HuH-7.5 (cell line): Measurements from ENCODE around the gene WASF3.

ENCODE experiments used
- DNase-seq: peaks from one replicate; pipeline ENCODE4 v3.0.0; 2011; ENCODE audit warnings: low spot score

The WASF3 gene

DNA sequence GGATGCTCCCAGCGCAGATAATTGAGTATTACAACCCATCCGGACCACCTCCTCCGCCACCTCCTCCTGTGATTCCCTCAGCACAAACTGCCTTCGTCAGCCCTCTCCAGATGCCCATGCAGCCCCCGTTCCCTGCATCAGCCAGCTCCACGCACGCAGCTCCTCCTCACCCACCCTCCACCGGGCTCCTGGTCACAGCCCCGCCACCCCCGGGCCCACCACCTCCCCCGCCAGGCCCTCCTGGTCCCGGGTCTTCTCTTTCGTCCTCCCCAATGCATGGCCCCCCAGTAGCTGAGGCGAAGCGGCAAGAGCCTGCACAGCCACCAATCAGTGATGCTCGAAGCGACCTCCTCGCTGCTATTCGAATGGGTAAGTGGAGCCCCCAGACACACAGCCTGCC is 125.1 kb downstream of the WASF3 start:
- DNase-seq, result no peak

DNA sequence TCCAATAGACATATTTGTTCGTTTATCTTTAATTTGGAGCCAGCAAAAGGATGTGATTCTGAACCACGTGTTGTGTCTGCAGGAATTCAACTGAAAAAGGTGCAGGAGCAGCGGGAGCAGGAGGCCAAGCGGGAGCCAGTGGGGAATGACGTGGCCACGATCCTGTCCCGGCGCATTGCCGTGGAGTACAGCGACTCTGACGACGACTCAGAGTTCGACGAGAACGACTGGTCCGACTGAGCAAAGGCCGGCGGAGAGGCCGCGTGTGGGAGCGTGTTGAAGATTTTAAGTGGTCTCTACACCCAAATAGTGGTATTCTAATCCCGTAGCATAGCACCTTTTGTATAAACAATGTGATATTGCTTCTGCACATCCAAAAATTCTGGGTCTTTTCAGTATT is 128.1 kb downstream of the WASF3 start:
- no peak for DNase-seq

DNA sequence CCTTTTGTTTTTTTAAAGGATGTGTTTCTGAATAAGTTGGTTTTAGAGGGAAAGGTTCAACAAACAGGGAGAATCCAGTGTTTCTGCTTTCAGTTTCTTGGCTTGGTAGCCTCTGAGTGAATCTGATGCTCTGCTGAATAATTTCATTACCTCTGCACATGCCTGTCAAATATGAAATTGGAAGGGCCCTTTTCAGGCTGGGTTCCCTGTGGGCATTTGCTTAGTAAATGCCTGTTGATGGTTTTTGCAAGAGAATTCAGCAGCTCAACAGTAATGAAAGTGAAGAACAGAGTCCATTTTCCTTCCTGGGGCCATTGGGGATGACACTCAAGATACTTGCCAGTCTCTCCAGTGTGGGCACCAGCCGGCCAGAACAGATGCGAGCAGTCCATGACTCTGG is 128.8 kb downstream of the WASF3 start:
- DNase-seq, result no peak

DNA sequence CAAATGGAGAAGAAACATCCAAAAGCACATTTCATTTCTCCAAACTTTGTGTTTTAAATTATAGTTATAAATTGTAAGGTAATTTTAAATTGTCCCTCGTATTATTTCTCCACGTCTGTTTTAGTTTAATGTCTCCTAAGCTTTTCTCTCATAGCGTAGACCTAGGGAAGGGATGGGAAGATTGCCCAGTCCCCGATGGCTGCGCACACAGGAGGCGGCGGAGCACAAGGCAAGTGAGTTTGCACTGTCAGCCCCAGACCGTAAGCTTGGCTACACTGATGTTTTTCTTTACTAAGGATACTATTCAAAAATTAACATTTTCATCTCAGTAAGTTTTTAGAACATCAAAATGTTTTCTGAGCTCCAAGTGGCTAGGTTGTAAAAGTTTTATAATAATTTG is 130.8 kb downstream of the WASF3 start:
- no peak for DNase-seq

DNA sequence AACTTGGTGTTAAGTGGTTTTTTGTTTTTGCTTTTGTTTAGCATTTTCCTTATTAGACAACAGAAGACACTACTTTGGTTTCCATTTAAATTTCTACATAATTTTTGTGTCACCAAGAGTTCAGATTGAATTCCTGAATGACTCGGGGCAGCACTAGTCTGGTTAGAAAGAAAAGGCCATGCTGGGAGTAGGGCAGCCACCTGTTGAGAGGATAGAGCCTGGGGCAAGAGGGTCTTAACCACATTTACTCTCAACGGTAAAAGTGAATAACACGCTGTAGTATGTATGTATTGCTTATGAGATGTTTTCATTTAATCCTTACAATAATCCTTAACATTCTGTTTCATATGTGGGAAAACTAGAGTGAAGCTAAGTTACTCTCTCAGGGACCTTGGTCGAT is 131.5 kb downstream of the WASF3 start:
- no peak for DNase-seq

DNA sequence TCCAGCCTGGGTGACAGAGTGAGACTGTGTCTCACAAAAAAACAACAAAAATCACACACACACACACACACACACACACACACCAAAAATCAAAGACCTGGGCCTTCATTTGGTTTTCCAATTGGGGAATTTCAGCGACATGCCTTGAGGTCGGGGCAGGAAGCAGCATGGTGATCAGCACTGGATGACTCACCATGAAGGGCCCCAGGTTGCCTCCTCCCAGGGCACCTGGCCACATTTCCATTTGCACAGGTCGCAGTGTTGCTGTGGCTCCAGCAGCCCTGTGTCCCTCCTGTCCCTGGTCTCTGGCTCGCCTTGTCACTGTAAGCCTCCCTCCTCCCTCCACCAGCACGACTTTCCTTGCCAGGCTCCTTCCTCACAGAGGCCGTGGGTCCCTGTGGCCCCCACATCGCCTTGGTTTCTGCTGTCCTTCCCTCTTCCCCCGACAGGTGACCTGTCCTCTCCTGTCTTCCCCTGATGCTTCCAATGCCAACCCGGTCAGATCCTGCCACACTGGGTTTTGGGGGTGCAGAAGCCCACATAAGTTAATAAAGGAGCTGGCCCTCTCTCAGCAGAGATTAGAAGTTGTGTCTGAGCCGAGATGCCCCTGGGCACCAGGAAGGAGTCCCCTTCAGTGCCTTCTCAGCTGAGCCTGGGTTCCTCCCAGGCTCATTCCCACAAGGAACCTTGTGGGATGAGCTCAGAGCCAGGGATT is 136.4 kb downstream of the WASF3 start:
- DNase-seq, result no peak

DNA sequence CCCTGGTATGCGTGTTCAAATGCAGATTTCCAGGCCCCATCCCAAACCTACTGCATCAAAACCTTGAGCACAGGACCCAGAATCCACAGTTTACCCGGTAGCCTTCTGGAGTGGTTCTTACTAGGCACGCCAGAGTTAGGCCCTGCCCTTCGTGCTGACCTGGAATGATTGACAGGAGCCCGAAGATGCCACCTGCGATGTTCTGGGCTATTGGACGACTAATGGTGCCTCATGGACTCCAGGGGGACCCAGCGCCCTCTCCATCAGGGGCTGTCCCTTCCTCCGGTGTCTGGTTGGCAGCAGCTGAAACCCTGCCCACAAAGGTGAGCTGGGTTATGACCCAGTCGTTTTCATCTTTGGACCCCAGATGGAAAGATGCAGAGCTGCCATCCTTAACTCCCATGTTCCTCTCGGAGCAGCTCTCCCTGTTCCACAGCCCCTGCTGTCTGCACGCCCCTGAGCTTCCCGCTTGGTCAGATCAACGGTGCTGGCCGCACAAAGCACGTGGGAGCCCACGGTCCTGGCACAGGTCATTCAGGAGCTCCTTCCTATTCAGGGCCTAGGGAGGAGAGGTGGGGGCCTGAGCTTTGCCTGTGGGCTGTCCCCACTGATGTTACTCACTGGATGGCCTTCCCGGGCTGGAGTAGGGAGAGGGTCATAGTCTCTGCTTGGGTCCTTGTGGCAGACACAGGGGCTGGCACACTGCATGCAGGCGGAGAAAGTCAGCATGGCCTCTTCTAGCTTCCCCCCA is 137.3 kb downstream of the WASF3 start:
- DNase-seq, result no peak

DNA sequence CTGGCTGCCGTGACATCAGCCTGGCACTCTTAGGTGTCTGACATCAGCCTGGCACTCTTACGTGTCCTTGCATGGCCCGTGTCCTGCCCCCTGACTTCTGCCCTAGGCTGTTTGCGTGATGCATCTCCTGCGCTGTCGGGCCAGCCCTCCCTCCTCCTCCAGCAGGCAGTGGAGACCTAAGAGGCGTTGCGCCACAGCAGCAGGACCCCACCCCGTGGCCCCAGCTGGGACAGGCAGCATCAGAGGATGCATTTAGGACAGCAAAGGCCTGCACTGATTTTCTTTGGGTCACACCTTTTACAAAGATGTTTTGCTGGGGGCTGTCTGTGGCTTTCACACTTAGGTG is 137.8 kb downstream of the WASF3 start:
- DNase-seq, result no peak

DNA sequence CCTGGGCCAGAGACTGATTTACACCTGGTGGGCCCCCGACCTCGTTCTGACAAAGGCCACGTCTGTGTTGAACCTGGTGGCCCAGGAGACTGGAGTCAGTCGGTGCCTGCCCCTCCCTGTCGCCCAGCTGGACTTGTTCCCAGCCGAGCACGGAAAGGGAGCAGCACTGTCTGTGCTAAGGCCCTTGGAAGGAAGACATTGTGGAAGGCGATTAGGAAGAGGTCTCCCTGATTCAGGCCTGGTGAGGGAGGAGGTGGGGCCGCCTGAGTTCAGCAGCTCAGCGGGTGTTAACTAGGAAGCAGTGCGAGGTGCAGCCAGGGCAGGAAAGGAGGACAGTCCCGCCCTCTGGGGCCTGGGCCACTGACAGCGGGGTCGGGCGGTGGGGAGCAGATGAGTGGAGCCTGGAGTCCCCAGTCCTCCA is 138.4 kb downstream of the WASF3 start:
- no peak for DNase-seq

DNA sequence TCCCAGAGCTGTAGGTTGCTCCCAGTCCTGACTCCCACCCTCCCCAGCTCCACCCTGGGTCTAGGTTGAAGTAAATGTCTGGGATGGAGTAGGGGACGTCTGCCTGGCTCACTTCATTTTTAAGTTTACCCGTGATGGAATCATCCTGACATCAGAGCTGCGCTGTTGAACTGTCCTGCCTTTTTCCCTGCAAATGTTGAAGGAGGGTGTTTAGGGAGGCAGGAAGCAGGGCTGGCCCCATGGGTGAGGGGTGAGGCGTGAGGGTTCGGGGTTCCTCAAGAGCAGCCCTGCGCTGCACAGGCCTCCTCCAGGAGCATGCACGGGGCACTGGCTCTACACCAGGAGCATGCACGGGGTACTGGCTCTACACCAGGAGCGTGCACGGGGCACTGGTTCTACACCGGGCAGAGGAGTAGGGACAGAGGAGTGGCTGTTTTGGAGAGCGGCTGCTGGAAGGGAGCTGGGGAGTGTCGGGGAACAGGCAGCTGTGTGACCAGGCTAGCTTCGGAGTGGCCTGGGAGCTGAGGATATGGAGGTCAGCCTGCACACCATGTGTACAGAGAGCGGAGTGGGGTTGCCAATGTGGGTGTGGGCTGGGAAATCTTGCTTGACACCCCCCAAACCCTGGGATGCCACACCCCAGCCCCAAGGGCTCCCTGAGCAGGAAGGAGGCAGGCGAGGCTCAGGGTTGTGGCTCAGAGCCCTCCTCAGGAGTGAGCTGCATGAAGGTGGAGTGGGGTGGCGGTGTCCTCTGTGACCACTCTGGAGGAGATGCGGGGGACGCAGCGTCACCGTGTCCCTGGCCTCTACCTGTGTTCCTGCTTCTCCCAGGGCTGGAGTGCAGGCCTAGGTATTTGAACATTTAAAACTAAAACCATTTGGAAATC is 139.8 kb downstream of the WASF3 start:
- no peak for DNase-seq

DNA sequence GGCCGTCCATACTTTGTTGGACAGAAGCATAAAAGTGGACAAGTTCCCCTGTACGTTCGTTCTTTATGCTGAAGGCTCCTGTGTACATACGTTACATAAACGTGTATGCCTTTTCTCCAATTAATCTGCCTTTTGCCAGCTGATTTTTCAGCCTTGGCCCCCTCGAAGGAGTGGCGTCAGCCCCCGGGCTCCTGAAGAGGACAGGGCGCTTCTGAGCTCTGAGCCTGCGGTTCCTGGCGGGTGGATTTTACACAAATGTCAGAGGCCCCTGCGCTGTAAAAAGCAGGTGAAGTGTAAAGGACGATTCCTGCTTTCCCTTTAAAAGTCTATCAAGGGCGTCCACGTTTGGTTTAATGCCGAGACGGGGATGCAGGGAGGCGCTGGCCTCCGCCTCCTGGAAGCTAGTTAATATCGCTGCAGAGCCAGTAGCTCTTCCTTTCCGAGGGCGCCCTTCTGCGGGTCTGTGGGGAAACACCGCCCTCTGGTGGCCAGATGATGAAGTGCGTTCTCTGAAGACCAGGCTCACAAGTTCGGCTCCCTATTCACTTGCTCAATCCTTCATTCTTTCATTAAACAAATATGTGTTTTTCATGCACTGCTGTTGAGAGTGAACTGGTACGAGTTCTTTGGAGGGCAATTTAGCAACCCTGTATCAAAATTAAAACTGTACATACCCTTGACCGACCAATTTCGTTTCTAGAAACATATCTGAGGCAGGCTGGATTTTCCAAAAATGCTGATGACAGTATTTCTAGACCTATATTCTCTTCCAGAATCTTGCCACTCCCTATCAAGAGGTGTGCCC is 141.1 kb downstream of the WASF3 start:
- DNase-seq, result peak; percentile 58

DNA sequence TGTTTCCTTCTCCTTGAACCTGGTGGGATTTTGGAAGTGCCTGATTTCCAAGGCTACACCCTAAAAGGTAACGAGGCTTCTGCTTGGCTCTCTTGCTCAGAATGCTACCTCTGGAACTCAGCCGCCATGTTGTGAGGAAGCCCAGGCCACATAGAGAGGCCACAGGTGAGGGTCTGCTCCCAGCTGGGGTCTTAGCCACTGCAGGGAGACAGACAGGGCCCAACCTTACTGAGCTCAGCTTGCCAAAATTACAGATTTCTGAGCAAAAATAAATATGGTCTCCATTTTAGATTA is 141.7 kb downstream of the WASF3 start:
- no peak for DNase-seq

DNA sequence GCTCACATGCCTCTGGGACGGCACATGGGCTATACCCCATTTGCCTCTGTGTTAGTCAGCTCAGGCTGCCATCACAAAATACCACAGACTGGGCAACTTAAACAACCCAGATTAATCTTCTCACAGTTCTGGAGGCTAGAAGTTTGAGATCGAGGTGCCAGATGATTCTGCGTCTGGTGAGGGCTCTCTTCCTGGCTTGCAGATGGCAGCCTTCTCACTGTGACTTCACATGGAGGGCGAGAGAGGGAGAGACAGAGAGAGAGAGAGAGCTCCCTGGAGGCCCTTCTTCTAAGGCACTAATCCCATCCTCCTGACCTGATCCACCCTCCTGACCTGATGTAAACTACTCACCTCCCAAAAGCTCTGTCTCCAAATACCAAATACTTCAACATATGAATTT is 148.1 kb downstream of the WASF3 start:
- no peak for DNase-seq

DNA sequence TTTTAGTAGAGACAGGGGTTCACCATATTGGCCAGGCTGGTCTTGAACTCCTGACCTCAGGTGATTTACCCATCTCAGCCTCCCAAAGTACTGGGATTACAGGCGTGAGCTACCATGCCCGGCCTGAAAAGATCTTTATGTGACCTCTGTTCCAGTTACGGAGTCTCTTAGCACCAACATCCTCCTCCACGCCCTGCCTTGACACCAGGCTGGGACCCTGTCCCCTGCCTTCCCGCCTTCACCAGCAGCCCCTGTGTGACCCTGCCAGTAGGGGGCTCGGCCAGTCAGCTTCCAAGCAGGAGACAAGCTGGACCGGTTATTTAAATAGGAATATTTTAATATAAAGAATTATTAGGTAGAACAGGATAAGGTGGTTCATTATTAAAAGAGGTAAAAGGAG is 148.9 kb downstream of the WASF3 start:
- DNase-seq, result no peak

DNA sequence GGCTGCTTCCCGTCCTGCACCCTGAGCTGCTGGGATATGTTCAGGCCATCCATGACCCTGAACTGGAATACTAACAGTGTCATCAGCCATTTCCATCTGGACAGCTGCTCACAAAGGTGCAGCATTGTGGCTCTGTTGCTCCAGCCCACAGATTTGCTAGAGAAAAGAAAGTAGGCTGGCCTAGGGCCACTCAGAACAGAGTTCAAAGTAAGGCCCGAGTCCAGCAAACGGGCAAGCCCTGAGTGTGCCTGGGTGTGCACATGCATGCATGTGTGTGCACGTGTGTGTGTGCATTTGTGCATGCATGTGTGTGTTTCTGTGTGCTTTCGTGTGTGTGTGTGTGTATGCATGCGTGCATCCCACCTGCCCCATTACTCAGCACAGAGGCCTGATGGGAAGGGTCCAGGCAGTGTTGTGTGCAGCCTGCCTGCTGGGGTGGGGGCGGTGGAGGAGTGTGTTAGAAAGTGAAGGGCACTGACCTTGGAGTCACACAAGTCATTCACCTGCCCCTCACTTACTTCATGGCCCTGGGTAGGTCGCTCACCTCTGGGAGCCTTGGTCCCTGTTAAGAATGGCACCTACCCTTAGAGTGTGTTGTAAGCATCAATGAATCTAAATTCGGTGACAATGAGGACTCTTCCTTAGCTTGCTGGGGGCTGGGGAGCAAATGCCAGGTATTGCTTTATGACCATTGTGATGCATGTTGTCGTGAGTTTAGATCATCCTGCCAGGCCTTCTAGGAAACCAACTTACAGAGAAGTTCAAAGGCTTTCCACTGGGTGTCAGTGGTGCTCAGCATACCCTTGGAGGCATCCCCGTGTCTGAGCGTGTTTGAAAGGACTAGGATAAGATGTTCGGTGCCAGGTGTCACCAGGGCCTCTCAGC is 149.9 kb downstream of the WASF3 start:
- peak; percentile 41 for DNase-seq

DNA sequence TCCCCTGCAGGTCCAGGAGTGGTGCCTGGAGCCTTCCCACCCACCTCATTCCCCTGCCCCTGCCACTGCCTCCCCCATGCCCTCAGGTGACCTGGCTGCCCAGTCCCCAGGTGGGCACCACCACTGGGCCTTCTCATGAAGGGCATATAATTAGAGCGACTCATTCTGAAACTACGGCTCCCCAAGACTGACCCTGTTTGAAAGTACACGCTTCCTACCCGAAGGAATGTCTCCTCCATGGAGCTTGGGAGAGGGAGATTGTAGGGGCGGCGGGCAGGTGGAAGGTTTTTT is 150.5 kb downstream of the WASF3 start:
- no peak for DNase-seq

DNA sequence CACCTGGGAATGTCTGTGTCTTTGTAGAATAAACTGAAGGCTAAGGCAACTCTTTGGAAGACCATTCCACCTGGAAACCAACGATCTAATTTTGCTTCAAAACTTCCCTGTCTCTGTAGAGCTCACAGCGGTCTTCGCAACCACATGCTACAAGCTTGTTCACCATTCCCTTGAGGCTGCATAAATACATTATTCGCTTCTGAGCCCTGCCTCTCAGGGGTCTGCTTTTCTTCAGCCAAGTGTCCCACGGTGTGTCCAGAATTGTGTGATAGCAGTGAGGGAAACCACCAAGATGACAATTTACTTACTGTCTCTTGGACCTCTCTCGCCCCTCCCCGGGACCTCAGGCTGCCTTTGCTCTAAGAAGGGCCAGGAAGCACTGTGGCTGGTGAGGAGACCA is 152.0 kb downstream of the WASF3 start:
- no peak for DNase-seq

DNA sequence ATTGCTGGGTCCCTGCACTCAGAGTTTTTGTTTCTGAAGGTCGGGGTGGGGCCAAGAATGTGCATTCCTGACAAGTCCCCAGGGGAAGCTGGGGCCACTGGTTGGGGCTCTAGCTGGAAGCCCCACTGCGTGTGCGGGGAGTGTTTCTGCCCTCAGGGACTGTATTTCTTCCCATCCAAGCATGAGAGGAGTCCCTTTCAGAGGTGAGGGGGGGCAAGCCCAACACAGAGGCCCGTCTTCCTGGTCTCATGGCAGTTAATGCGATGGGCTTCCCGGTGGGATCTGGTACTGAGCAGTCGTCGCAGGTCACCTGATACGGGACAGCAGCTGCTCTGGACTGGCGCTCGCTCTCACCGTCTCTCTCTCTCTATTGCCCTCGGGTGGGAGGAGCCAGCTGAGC is 152.7 kb downstream of the WASF3 start:
- no peak for DNase-seq

DNA sequence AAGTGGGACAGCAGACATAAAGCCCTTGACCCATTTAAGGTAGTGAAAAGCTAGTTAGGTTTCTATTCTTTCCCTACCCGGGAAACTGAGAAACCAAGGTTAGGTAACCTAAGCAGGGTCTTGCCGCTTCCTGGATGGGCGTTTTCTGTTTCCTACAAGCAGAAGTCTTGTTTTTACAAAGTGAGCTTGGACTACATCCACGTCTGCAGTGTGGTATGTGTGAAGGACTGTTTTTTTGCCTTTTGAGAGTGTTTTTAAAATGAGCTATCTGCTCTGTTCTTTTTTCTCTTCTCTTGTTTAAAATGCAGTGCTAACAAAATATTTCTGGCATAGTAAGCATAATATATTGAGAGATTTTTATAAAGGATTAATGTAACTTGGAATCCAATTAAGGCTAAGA is 153.7 kb downstream of the WASF3 start:
- no peak for DNase-seq

DNA sequence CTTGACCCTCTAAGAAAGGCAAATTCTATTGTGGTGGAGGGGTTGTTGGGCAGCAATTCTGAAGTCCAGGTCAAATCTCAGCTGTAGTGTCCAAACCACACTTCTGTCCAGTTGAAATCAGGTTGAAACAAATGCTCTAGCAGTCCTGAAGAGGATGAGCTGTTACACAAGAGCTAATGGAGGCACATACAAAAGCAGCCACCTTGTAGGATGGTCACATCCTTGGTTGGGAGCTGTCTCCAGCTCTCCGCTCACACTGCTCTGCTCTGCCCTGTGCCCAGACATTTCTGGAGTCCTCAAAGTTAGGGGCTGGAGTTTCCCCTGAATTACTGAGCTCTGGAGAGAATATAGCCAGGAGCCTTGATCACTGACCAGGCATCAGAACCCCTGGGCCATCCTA is 155.9 kb downstream of the WASF3 start:
- no peak for DNase-seq

DNA sequence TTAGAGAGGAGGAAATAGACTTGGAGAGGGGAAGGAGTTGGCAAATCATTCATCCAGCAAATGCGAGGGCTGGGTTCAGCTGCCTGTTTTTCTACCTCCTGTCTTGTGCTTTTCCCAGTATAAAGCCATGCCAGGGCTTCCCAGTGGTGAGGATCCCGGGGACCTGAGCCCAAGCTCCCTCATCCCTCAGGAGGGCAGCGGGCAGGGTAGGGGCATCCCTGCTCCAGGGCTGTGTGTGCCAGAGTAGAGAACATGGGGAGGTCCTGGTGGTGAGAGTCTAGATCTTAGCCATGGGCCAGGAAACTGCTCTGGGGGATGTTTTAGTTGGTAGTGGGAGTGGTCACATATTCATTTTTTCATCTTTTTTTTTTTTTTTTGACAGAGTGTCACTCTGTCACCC is 159.5 kb downstream of the WASF3 start:
- DNase-seq, result no peak

DNA sequence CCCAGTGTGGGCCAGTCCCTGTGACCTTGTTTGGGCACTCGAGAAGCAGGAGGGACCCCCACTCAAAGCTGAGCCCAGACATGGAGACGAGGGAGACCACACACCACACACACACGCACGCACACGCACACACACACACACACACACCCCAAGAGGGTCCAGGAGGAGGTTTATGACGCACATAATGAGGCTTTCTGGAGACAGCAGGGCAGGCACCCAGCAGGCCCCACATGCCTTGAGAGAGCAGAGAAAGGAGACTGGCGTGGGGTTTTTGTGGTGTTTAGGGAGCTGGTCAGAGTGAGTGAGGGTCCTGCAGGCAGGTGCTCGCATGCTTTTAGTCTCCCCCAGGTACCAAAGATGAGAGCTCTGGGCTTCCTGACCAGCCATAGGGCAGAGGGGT is 160.7 kb downstream of the WASF3 start:
- no peak for DNase-seq
